Spleen (tissue), 11 donors: ENCODE data around the gene PTCH1. TPM values are rescaled to one million over a fixed set of nuclear protein-coding genes. Genes with fewer than 3 reads are reported as not detected.

Source experiments
- polyA plus RNA-seq, 3 donors: library from polyadenylated mRNA; stranded (reverse); fragments of 200-250 nt; gene quantifications; one replicate each; pipeline ENCODE4 v1.2.1, GENCODE V29; 2013
- small RNA-seq, 4 donors: library from RNA; depleted of rRNA; stranded (forward); fragments of <200 nt; gene quantifications; one replicate each; pipeline ENCODE3, GENCODE V24; 2016
- total RNA-seq, 7 donors: library from RNA; depleted of rRNA in 3 of 7; stranded (reverse); fragments of >200 nt in 3 of 7; fragmentation: NEBNext Ultra II Directional in 4 of 7; extraction: Animal tissue kit (Norgen Biotek cat#: 25700) in 4 of 7; gene quantifications; one replicate each; pipeline versions ENCODE4 v1.1.0 to v1.2.1, GENCODE V29; 2016 to 2021
- donor health status: healthy with polysubstance abuse.
- donor health status: DM: no; HTN: no; CAD: no; lungs with moderate emphysema.
- donor health status: DM: no; HTN: no; CAD: no.
- donor health status: Bipolar disorder and iron deficiency.
- donor health status: healthy.
- donor health status: DM: no; HTN: no; CAD: no.
- donor health status: DM: yes; HTN: yes; CAD: no.

The PTCH1 gene
- total and polyA plus RNA-seq, 10 donors: 0.70 to 32.1 (median 11.3) TPM

Small RNA genes within 50 kb of the gene (small RNA-seq; reads per million reads assigned to genes)
- gene MT1P1: 0 reads per million in 4 donors

Other genes with a start within 250 kb of the PTCH1 start
- gene FANCC, start 199.3 kb downstream of the PTCH1 start, total RNA-seq: 1 to 10 TPM; 5.4 to 9.7 (median 7.9) TPM
- 1 to 10 TPM in 2 of 3 donors, under 1 TPM in 1; 0.89 to 2.0 (median 1.7) TPM for gene FANCC, start 199.3 kb downstream of the PTCH1 start, polyA plus RNA-seq